SK-N-SH (cell line): ENCODE measurements around the gene C11orf71. TPM values are rescaled to one million over a fixed set of nuclear protein-coding genes. Genes with fewer than 3 reads are reported as not detected.

ENCODE experiments used
- CTCF ChIA-PET: fragments of 300-600, 350-600 bp; formaldehyde crosslinking; extraction: SDS; loops from one replicate; lab custom pipeline; 2021; lab: Yijun Ruan, JAX
- POLR2A ChIA-PET: fragments of 350-600 bp; sonication (Branson Sonifier 250); formaldehyde crosslinking; extraction: SDS; loops from one replicate; lab custom pipeline; 2020; ENCODE audit warnings: antibody characterized with exemption, inconsistent platforms; lab: Yijun Ruan, JAX
- DNase-seq: peaks from one replicate; pipeline ENCODE4 v3.0.0; 2012
- H2AFZ ChIP-seq: fragments of 200-600 bp; sonication (generic); 2 replicates; pipeline ENCODE4 v1.8.1; 2016; ENCODE audit warnings: antibody characterized with exemption, mild to moderate bottlenecking, low read depth
- H3F3A ChIP-seq: fragments of 200-600 bp; sonication (generic); replicated peaks from 2 replicates; pipeline ENCODE3; 2016; ENCODE audit warnings: antibody characterized with exemption, mild to moderate bottlenecking; ENCODE audit not compliant: insufficient read depth
- H3K27ac ChIP-seq, 2 experiments: fragments of 200-500 bp in 1 of 2; fragments of 200-600 bp in 1 of 2; sonication (Bioruptor generic) in 1 of 2; sonication (generic), shearing (Covaris generic) in 1 of 2; 2 replicates each; pipeline versions ENCODE4 v1.5.1 to v1.6.1; 2014 to 2016; ENCODE audit warnings: low read depth in 2 of 2, inconsistent platforms in 1 of 2, low read length in 1 of 2, mild to moderate bottlenecking in 1 of 2, mixed read lengths in 1 of 2
- H3K27me3 ChIP-seq: fragments of 200-600 bp; sonication (generic), shearing (Covaris generic); 2 replicates; pipeline ENCODE4 v1.6.1; 2016; ENCODE audit warnings: mixed run types; ENCODE audit not compliant: insufficient read depth
- H3K36me3 ChIP-seq, 2 experiments: fragments of 200-500 bp in 1 of 2; fragments of 200-600 bp in 1 of 2; sonication (Bioruptor generic) in 1 of 2; sonication (generic) in 1 of 2; replicated peaks in 1 of 2; 2 replicates each; pipeline versions ENCODE3 to v1.5.1; 2014 to 2016; ENCODE audit warnings: low read length in 1 of 2, mild to moderate bottlenecking in 1 of 2; ENCODE audit not compliant: insufficient read depth in 2 of 2, control insufficient read depth in 1 of 2
- H3K4me1 ChIP-seq, 2 experiments: fragments of 200-500 bp in 1 of 2; fragments of 200-600 bp in 1 of 2; sonication (Bioruptor generic) in 1 of 2; sonication (generic), shearing (Covaris generic) in 1 of 2; 2 replicates each; pipeline versions ENCODE4 v1.5.1 to v1.6.1; 2014 to 2016; ENCODE audit warnings: low read depth in 1 of 2, low read length in 1 of 2, mixed run types in 1 of 2; ENCODE audit not compliant: insufficient read depth in 2 of 2, control insufficient read depth in 1 of 2
- H3K4me2 ChIP-seq: fragments of 200-600 bp; sonication (generic), shearing (Covaris generic); 2 replicates; pipeline ENCODE4 v1.6.1; 2017; ENCODE audit warnings: mixed run types
- H3K4me3 ChIP-seq, 2 experiments: fragments of 200-500 bp in 1 of 2; fragments of 200-600 bp in 1 of 2; sonication (Bioruptor generic) in 1 of 2; sonication (generic), shearing (Covaris generic) in 1 of 2; 2 replicates each; pipeline versions ENCODE4 v1.5.1 to v1.8.1; 2014 to 2016; ENCODE audit warnings: low read depth in 2 of 2, inconsistent platforms in 1 of 2, low read length in 1 of 2, mild to moderate bottlenecking in 1 of 2, mixed read lengths in 1 of 2, moderate library complexity in 1 of 2
- H3K79me2 ChIP-seq: fragments of 200-600 bp; sonication (generic); 2 replicates; pipeline ENCODE4 v1.8.1; 2017; ENCODE audit warnings: mild to moderate bottlenecking; ENCODE audit not compliant: insufficient read depth
- H3K9ac ChIP-seq: fragments of 200-600 bp; sonication (generic); 2 replicates; pipeline ENCODE4 v1.6.1; 2017; ENCODE audit warnings: mixed run types
- H3K9me2 ChIP-seq: fragments of 200-600 bp; sonication (generic); 2 replicates; pipeline ENCODE4 v1.6.1; 2017; ENCODE audit warnings: mixed run types
- H3K9me3 ChIP-seq: fragments of 200-600 bp; sonication (generic); 2 replicates; pipeline ENCODE4 v1.6.1; 2017; ENCODE audit warnings: mixed run types, mild to moderate bottlenecking, moderate library complexity
- H4K20me1 ChIP-seq: fragments of 200-600 bp; sonication (generic); 2 replicates; pipeline ENCODE4 v1.6.1; 2017; ENCODE audit warnings: mild to moderate bottlenecking, mixed run types; ENCODE audit not compliant: insufficient read depth
- CHD2 ChIP-seq: fragments of 150-350 bp; IDR thresholded peaks from 2 replicates; pipeline ENCODE4 v1.6.1; 2018; ENCODE audit warnings: low read length; ENCODE audit not compliant: partially characterized antibody
- ELF1 ChIP-seq: IDR thresholded peaks from 2 replicates; pipeline ENCODE4 v1.4.0; 2012
- EP300 ChIP-seq, 2 experiments: IDR thresholded peaks; 2 replicates each; pipeline versions ENCODE4 v1.4.0 to v1.6.1; 2012; ENCODE audit warnings: borderline replicate concordance in 1 of 2, low read depth in 1 of 2, low read length in 1 of 2
- FOSL2 ChIP-seq: IDR thresholded peaks from 2 replicates; pipeline ENCODE4 v1.4.0; 2012; ENCODE audit warnings: low read depth, mild to moderate bottlenecking, moderate library complexity, borderline replicate concordance
- FOXM1 ChIP-seq: IDR thresholded peaks from 2 replicates; pipeline ENCODE4 v1.4.0; 2012; ENCODE audit warnings: low read depth, mild to moderate bottlenecking
- GABPA ChIP-seq: IDR thresholded peaks from 2 replicates; pipeline ENCODE4 v1.4.0; 2012; ENCODE audit warnings: low read depth, mild to moderate bottlenecking
- GATA2 ChIP-seq: sonication (generic); formaldehyde crosslinking; IDR thresholded peaks from 2 replicates; pipeline ENCODE4 v1.5.0; 2020; ENCODE audit warnings: mild to moderate bottlenecking, missing genetic modification reagents
- JUND ChIP-seq: IDR thresholded peaks from 2 replicates; pipeline ENCODE4 v1.4.0; 2012
- MEF2A ChIP-seq: IDR thresholded peaks from 2 replicates; pipeline ENCODE4 v1.4.0; 2012; ENCODE audit warnings: low read depth, borderline replicate concordance
- NFIC ChIP-seq: IDR thresholded peaks from 2 replicates; pipeline ENCODE4 v1.4.0; 2012; ENCODE audit warnings: borderline replicate concordance
- SIN3A ChIP-seq: IDR thresholded peaks from 2 replicates; pipeline ENCODE4 v1.6.1; 2012; ENCODE audit warnings: low read depth, mild to moderate bottlenecking, low read length, moderate library complexity, borderline replicate concordance
- TAF1 ChIP-seq: IDR thresholded peaks from 2 replicates; pipeline ENCODE4 v1.6.1; 2012; ENCODE audit warnings: low read depth, mild to moderate bottlenecking, low read length, moderate library complexity, borderline replicate concordance
- TCF12 ChIP-seq: IDR thresholded peaks from 2 replicates; pipeline ENCODE4 v1.4.0; 2012
- TEAD4 ChIP-seq: IDR thresholded peaks from 2 replicates; pipeline ENCODE4 v1.4.0; 2012; ENCODE audit warnings: mild to moderate bottlenecking, borderline replicate concordance; ENCODE audit not compliant: insufficient read depth
- YY1 ChIP-seq: IDR thresholded peaks from 2 replicates; pipeline ENCODE4 v1.4.0; 2012; ENCODE audit warnings: low read depth, mild to moderate bottlenecking
- WGBS: methylation state at CpG from one replicate; pipeline ENCODE4 v1.1.6; 2017; ENCODE audit warnings: low lambda C conversion rate; 5-methylcytosine and 5-hydroxymethylcytosine counted together
- polyA plus RNA-seq, 3 experiments: library from polyadenylated mRNA; depleted of rRNA; stranded (reverse); fragments of >200 nt; gene quantifications; 2 replicates each; pipeline ENCODE4 v1.2.3, GENCODE V29; 2012
- TF ChIP-seq, protein P1 (sequence below): IDR thresholded peaks from 2 replicates; pipeline ENCODE4 v1.6.1; 2012; ENCODE audit warnings: mild to moderate bottlenecking, low read depth, low read length, moderate library complexity
- TF ChIP-seq, protein P2 (sequence below): IDR thresholded peaks from 2 replicates; pipeline ENCODE4 v1.4.0; 2012; ENCODE audit warnings: low read depth, borderline replicate concordance
- TF ChIP-seq, protein P3 (sequence below): IDR thresholded peaks from 2 replicates; pipeline ENCODE4 v1.4.0; 2012; ENCODE audit warnings: low read depth
- TF ChIP-seq, protein P4 (sequence below): IDR thresholded peaks from 2 replicates; pipeline ENCODE4; 2012
- TF ChIP-seq, protein P5 (sequence below): fragments of 150-350 bp; IDR thresholded peaks from 2 replicates; pipeline ENCODE4 v1.6.1; 2017; ENCODE audit warnings: antibody characterized with exemption, low read length, low read depth, borderline replicate concordance

The C11orf71 gene
- polyA plus RNA-seq, 1 of the 3 experiments (the other 2 are of a cell fraction) = 7.8 TPM

DNA sequence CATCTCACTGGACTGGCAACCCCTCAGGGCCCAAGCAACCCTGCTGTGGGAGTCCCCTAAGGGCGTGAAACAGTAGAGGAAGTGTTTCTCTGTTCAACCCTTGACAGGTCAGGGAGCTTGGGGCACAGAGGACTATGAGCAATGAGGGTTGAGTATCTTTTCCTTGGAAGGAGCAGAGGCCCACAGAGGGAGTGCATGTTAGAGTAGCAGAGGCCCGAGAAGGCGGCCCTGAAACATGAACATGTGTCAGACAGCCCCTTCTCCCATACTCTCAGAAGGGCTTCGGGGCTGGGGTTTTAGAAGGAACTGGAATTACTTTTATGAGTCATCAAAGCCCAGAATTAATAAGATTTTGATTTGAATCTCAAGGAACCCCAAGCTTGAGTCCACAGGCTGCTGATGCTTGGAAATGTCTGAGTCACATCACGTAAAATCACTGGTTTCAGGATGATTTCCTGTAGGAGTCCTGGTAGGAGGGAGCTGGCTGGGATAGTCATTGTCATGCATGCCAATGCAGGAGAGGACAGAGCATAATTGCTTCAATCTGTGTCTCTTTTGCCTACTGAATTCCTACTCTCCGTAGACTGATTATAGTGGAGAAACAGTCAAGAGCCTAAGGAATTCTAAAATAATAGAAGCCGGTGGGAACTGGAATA, 22.6 kb downstream of the C11orf71 start:
- TF ChIP-seq TAF1 (no peak), MEF2A (no peak), YY1 (no peak), FOXM1 (no peak), NFIC (peak; percentile 45), TEAD4 (peak; percentile 23; the same call in 1 of the 2 replicates), SIN3A (no peak), TCF12 (peak; percentile 82), EP300 (IDR thresholded peaks at IDR 0.05; ENCODE audit: borderline replicate concordance in 1 of 2, low read depth in 1 of 2, low read length in 1 of 2) (no peak; a peak in 1 of 4 replicates), JUND (peak; percentile 41), GATA2 (CRISPR knock-in tag) (no peak), ELF1 (0 out of 2 replicates have a peak, but pooled peaks have one; percentile 17), GABPA (no peak), FOSL2 (peak; percentile 57), CHD2 (no peak)
- TF ChIP-seq, protein P1, sequence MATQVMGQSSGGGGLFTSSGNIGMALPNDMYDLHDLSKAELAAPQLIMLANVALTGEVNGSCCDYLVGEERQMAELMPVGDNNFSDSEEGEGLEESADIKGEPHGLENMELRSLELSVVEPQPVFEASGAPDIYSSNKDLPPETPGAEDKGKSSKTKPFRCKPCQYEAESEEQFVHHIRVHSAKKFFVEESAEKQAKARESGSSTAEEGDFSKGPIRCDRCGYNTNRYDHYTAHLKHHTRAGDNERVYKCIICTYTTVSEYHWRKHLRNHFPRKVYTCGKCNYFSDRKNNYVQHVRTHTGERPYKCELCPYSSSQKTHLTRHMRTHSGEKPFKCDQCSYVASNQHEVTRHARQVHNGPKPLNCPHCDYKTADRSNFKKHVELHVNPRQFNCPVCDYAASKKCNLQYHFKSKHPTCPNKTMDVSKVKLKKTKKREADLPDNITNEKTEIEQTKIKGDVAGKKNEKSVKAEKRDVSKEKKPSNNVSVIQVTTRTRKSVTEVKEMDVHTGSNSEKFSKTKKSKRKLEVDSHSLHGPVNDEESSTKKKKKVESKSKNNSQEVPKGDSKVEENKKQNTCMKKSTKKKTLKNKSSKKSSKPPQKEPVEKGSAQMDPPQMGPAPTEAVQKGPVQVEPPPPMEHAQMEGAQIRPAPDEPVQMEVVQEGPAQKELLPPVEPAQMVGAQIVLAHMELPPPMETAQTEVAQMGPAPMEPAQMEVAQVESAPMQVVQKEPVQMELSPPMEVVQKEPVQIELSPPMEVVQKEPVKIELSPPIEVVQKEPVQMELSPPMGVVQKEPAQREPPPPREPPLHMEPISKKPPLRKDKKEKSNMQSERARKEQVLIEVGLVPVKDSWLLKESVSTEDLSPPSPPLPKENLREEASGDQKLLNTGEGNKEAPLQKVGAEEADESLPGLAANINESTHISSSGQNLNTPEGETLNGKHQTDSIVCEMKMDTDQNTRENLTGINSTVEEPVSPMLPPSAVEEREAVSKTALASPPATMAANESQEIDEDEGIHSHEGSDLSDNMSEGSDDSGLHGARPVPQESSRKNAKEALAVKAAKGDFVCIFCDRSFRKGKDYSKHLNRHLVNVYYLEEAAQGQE = no peak
- TF ChIP-seq, protein P2, sequence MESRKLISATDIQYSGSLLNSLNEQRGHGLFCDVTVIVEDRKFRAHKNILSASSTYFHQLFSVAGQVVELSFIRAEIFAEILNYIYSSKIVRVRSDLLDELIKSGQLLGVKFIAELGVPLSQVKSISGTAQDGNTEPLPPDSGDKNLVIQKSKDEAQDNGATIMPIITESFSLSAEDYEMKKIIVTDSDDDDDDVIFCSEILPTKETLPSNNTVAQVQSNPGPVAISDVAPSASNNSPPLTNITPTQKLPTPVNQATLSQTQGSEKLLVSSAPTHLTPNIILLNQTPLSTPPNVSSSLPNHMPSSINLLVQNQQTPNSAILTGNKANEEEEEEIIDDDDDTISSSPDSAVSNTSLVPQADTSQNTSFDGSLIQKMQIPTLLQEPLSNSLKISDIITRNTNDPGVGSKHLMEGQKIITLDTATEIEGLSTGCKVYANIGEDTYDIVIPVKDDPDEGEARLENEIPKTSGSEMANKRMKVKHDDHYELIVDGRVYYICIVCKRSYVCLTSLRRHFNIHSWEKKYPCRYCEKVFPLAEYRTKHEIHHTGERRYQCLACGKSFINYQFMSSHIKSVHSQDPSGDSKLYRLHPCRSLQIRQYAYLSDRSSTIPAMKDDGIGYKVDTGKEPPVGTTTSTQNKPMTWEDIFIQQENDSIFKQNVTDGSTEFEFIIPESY = 0 out of 2 replicates have a peak, but pooled peaks have one; percentile 16
- TF ChIP-seq, protein P3, sequence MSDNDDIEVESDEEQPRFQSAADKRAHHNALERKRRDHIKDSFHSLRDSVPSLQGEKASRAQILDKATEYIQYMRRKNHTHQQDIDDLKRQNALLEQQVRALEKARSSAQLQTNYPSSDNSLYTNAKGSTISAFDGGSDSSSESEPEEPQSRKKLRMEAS = no peak
- TF ChIP-seq, protein P4, sequence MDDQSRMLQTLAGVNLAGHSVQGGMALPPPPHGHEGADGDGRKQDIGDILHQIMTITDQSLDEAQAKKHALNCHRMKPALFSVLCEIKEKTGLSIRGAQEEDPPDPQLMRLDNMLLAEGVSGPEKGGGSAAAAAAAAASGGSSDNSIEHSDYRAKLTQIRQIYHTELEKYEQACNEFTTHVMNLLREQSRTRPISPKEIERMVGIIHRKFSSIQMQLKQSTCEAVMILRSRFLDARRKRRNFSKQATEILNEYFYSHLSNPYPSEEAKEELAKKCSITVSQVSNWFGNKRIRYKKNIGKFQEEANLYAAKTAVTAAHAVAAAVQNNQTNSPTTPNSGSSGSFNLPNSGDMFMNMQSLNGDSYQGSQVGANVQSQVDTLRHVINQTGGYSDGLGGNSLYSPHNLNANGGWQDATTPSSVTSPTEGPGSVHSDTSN = peak; percentile 44
- TF ChIP-seq, protein P5, sequence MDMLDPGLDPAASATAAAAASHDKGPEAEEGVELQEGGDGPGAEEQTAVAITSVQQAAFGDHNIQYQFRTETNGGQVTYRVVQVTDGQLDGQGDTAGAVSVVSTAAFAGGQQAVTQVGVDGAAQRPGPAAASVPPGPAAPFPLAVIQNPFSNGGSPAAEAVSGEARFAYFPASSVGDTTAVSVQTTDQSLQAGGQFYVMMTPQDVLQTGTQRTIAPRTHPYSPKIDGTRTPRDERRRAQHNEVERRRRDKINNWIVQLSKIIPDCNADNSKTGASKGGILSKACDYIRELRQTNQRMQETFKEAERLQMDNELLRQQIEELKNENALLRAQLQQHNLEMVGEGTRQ = no peak
- peak overlapping the region; percentile 37; the same call in 1 of the 2 replicates for H3K9ac ChIP-seq
- peaks cover 9% of the 10 kb centered on the region in 2 experiments for H3K4me1 ChIP-seq
- POLR2A ChIA-PET = no interaction called here
- no peak for DNase-seq
- H3K27ac ChIP-seq = peak overlapping the region; percentile 11 to 89; a peak in 3 of 4 replicates
- CTCF ChIA-PET = interaction anchor here (0.7 to 2.1 kb wide), 2 partner anchors 11 to 37 kb away, joined by 3 to 6 read pairs; no protein-coding TSS in a partner anchor
- H4K20me1 ChIP-seq = no peaks in the 10 kb centered on the region
- peak overlapping the region; percentile 65 for H3K4me2 ChIP-seq
- no peaks in the 10 kb centered on the region for H3K9me3 ChIP-seq
- H2AFZ ChIP-seq = peak overlapping the region; percentile 77
- peaks cover 21% of the 10 kb centered on the region for H3F3A ChIP-seq
- no peak overlapping the region for H3K4me3 ChIP-seq
- H3K27me3 ChIP-seq = no peaks in the 10 kb centered on the region
- H3K9me2 ChIP-seq = no peaks in the 10 kb centered on the region
- WGBS = 28% methylated on average over 5 of the region's 7 CpGs
- no peaks in the 10 kb centered on the region for H3K79me2 ChIP-seq
- no peaks in the 10 kb centered on the region for H3K36me3 ChIP-seq
